Measurements from ENCODE around the gene OR56B1. TPM values are rescaled to one million over a fixed set of nuclear protein-coding genes. Genes with fewer than 3 reads are reported as not detected.

The OR56B1 gene
- polyA plus RNA-seq, 1 experiment: not detected

- ChIA-PET POLR2A (no interaction called here), CTCF (no interaction called here)
- H3K4me3 ChIP-seq (ENCODE audit: low read depth, low read length): no peak within 1 kb of the TSS
- no peaks in the 10 kb centered on the region for H3K36me3 ChIP-seq (ENCODE audit: control insufficient read depth, insufficient read depth, low read length)
- DNase-seq (ENCODE audit: low read depth): no peak
- H3K27me3 ChIP-seq (ENCODE audit: control insufficient read depth, insufficient read depth, low read length): no peaks in the 10 kb centered on the region
- TF ChIP-seq, protein P1, sequence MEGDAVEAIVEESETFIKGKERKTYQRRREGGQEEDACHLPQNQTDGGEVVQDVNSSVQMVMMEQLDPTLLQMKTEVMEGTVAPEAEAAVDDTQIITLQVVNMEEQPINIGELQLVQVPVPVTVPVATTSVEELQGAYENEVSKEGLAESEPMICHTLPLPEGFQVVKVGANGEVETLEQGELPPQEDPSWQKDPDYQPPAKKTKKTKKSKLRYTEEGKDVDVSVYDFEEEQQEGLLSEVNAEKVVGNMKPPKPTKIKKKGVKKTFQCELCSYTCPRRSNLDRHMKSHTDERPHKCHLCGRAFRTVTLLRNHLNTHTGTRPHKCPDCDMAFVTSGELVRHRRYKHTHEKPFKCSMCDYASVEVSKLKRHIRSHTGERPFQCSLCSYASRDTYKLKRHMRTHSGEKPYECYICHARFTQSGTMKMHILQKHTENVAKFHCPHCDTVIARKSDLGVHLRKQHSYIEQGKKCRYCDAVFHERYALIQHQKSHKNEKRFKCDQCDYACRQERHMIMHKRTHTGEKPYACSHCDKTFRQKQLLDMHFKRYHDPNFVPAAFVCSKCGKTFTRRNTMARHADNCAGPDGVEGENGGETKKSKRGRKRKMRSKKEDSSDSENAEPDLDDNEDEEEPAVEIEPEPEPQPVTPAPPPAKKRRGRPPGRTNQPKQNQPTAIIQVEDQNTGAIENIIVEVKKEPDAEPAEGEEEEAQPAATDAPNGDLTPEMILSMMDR (IDR thresholded peaks at IDR 0.05; ENCODE audit: insufficient read depth, low read depth, low read length): no peak
Observed at GRCh38 chr11:5753943-5754342, 17.7 kb downstream of the OR56B1 start, which contains the start of gene OR52N4. Gene OR52N4, plus strand, starts transcription at chr11:5754243. Its CDS starts 498 bp downstream, at chr11:5754741.

GRCh38 chr11:5767056-5767455, 30.8 kb downstream of the OR56B1 start:
- Histone ChIP-seq H3K36me3 (ENCODE audit: control insufficient read depth, insufficient read depth, low read length) (no peaks in the 10 kb centered on the region), H3K27me3 (ENCODE audit: control insufficient read depth, insufficient read depth, low read length) (no peaks in the 10 kb centered on the region), H3K4me3 (ENCODE audit: low read depth, low read length) (no peak overlapping the region)
- TF ChIP-seq, protein P1 (IDR thresholded peaks at IDR 0.05; ENCODE audit: insufficient read depth, low read depth, low read length): no peak
- ChIA-PET POLR2A (no interaction called here), CTCF (no interaction called here)
- no peak for DNase-seq (ENCODE audit: low read depth)

DNA sequence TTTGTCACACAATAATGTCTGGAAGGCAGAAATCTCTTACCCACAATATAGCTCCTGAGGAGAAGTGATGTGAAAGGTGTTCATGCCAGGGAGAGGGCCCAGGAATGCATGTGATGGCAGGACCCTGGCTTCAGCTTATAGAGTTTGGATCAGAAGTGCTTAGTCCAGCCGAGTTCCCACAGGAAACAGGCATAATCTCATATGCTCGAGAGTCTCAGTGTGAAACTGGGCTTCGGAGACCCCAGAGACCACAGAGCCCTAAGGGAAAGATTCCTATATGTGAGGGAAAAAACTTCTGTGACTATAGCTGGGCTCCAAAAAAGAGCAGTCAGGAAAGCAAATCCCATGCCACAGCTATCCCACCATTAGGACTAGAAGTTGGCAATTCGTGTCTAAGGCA, 47.0 kb downstream of the OR56B1 start, which contains the start of gene OR52N5:
TSS of gene OR52N5 (minus strand) at position 101 of the 400 bp plus-strand sequence. CDS start 4,721 bp downstream, outside the sequence.
- CTCF ChIA-PET: no interaction called here
- no peak within 1 kb of the TSS for H3K4me3 ChIP-seq (ENCODE audit: low read depth, low read length)
- TF ChIP-seq, protein P1 (IDR thresholded peaks at IDR 0.05; ENCODE audit: insufficient read depth, low read depth, low read length): no peak

More for the DNA sequence above, 47.0 kb downstream of the OR56B1 start, which contains the start of gene OR52N5:
- Histone ChIP-seq H3K36me3 (ENCODE audit: control insufficient read depth, insufficient read depth, low read length) (no peaks in the 10 kb centered on the region), H3K27me3 (ENCODE audit: control insufficient read depth, insufficient read depth, low read length) (no peaks in the 10 kb centered on the region; the same call in 1 of the 2 replicates)
- DNase-seq (ENCODE audit: low read depth): no peak
- POLR2A ChIA-PET: no interaction called here

Other genes starting within 250 kb of the OR56B1 start
- not detected in 2 replicates for gene OR52D1, start 247.8 kb upstream of the OR56B1 start, polyA plus RNA-seq (2011; rRNA removed)
- gene UBQLN3, start 226.5 kb upstream of the OR56B1 start, polyA plus RNA-seq (2011; rRNA removed): 0.05 TPM in 1 of 2 replicates, not detected in the other
- 0.25 and 0.31 TPM in 2 replicates for gene UBQLNL, start 219.7 kb upstream of the OR56B1 start, polyA plus RNA-seq (2011; rRNA removed)
- gene OR52H1, start 187.9 kb upstream of the OR56B1 start, polyA plus RNA-seq (2011; rRNA removed): not detected in 2 replicates
- not detected in 2 replicates for gene OR52B6, start 155.6 kb upstream of the OR56B1 start, polyA plus RNA-seq (2011; rRNA removed)
- 3.8 and 4.5 TPM in 2 replicates for gene TRIM6, start 139.8 kb upstream of the OR56B1 start, polyA plus RNA-seq (2011; rRNA removed)
- 6.6 and 11.0 TPM in 2 replicates for gene TRIM34, start 111.4 kb upstream of the OR56B1 start, polyA plus RNA-seq (2011; rRNA removed)
- gene TRIM5, start 51.4 kb upstream of the OR56B1 start, polyA plus RNA-seq (2011; rRNA removed): 19.1 and 21.2 TPM in 2 replicates
- 58.2 and 74.9 TPM in 2 replicates for gene TRIM22, start 46.7 kb upstream of the OR56B1 start, polyA plus RNA-seq (2011; rRNA removed)
- gene OR52N4, start 17.8 kb downstream of the OR56B1 start, polyA plus RNA-seq (2011; rRNA removed): 0.07 TPM in 1 of 2 replicates, not detected in the other
- not detected in 2 replicates for gene OR52N5, start 46.9 kb downstream of the OR56B1 start, polyA plus RNA-seq (2011; rRNA removed)
- gene OR52N1, start 54.8 kb downstream of the OR56B1 start, polyA plus RNA-seq (2011; rRNA removed): not detected in 2 replicates
- gene OR52N2, start 72.5 kb downstream of the OR56B1 start, polyA plus RNA-seq (2011; rRNA removed): not detected in 2 replicates
- gene OR52E6, start 105.4 kb downstream of the OR56B1 start, polyA plus RNA-seq (2011; rRNA removed): not detected in 2 replicates
- gene OR52E8, start 121.2 kb downstream of the OR56B1 start, polyA plus RNA-seq (2011; rRNA removed): not detected in 2 replicates
- not detected in 2 replicates for gene OR52E4, start 144.2 kb downstream of the OR56B1 start, polyA plus RNA-seq (2011; rRNA removed)
- gene OR52E5, start 156.8 kb downstream of the OR56B1 start, polyA plus RNA-seq (2011; rRNA removed): not detected in 2 replicates
- not detected in 2 replicates for gene OR56A3, start 205.8 kb downstream of the OR56B1 start, polyA plus RNA-seq (2011; rRNA removed)
- not detected in 2 replicates for gene OR56A5, start 232.0 kb downstream of the OR56B1 start, polyA plus RNA-seq (2011; rRNA removed)